GM23248 (cell line): ENCODE results near the gene HMMR. TPM values are rescaled to one million over a fixed set of nuclear protein-coding genes. Genes with fewer than 3 reads are reported as not detected.
"Not testable (repeated sequence)": the region's sequence is repeated elsewhere in the genome, so short reads cannot be mapped to it uniquely, and the experiment has no call there.

Source experiments
- DNase-seq: peaks from one replicate; pipeline ENCODE4 v3.0.0-alpha.2; 2015
- H2AFZ ChIP-seq: fragments of 200-600 bp; sonication (generic); 2 replicates; pipeline ENCODE4 v1.6.1; 2016; ENCODE audit warnings: antibody characterized with exemption
- H3F3A ChIP-seq: fragments of 200-600 bp; sonication (generic); 2 replicates; pipeline ENCODE4 v1.6.1; 2016; ENCODE audit warnings: mild to moderate bottlenecking, antibody characterized with exemption, mixed run types; ENCODE audit not compliant: insufficient read depth
- H3K27ac ChIP-seq: fragments of 200-600 bp; sonication (generic); 2 replicates; pipeline ENCODE4 v1.5.1; 2016; ENCODE audit warnings: mild to moderate bottlenecking
- H3K27me3 ChIP-seq: fragments of 200-600 bp; sonication (generic); replicated peaks from 2 replicates; pipeline ENCODE4 v1.6.1; 2016; ENCODE audit warnings: mild to moderate bottlenecking; ENCODE audit not compliant: insufficient read depth
- H3K36me3 ChIP-seq: fragments of 200-600 bp; sonication (generic); 2 replicates; pipeline ENCODE4 v1.6.1; 2016; ENCODE audit warnings: low read depth, mild to moderate bottlenecking
- H3K4me1 ChIP-seq: fragments of 200-600 bp; sonication (generic); 2 replicates; pipeline ENCODE4 v1.6.1; 2016; ENCODE audit warnings: mild to moderate bottlenecking; ENCODE audit not compliant: insufficient read depth
- H3K4me2 ChIP-seq: fragments of 200-600 bp; sonication (generic); one replicate; pipeline ENCODE4 v1.6.1; 2016; ENCODE audit warnings: mild to moderate bottlenecking; ENCODE audit not compliant: unreplicated experiment
- H3K4me3 ChIP-seq: fragments of 200-600 bp; sonication (generic); 2 replicates; pipeline ENCODE4 v1.5.1; 2016; ENCODE audit warnings: mild to moderate bottlenecking
- H3K79me2 ChIP-seq: fragments of 200-600 bp; sonication (generic); 2 replicates; pipeline ENCODE4 v1.6.1; 2016; ENCODE audit warnings: mild to moderate bottlenecking; ENCODE audit not compliant: insufficient read depth
- H3K9ac ChIP-seq: fragments of 200-600 bp; sonication (generic); 2 replicates; pipeline ENCODE4 v1.6.1; 2016; ENCODE audit warnings: mild to moderate bottlenecking
- H3K9me2 ChIP-seq: fragments of 200-600 bp; sonication (generic); 2 replicates; pipeline ENCODE4 v1.6.1; 2016; ENCODE audit warnings: mixed run types, mild to moderate bottlenecking, moderate library complexity; ENCODE audit not compliant: insufficient read depth
- H3K9me3 ChIP-seq: fragments of 200-600 bp; sonication (generic); one replicate; pipeline ENCODE4 v1.6.1; 2017; ENCODE audit warnings: low read depth
- H4K20me1 ChIP-seq: fragments of 200-600 bp; sonication (generic); 2 replicates; pipeline ENCODE4 v1.6.0; 2016; ENCODE audit not compliant: insufficient read depth
- EZH2 ChIP-seq: fragments of 200-600 bp; sonication (generic); IDR thresholded peaks from 2 replicates; pipeline ENCODE4 v1.6.1; 2018; ENCODE audit warnings: antibody characterized with exemption, mild to moderate bottlenecking; ENCODE audit not compliant: insufficient read depth, poor library complexity, severe bottlenecking
- EZH2phosphoT487 ChIP-seq: fragments of 200-600 bp; sonication (generic); IDR thresholded peaks from 2 replicates; pipeline ENCODE4 v1.6.1; 2018; ENCODE audit warnings: antibody characterized with exemption, moderate library complexity, mild to moderate bottlenecking, low read depth; ENCODE audit not compliant: insufficient read depth
- WGBS, 2 experiments: methylation state at CpG; one replicate each; pipeline ENCODE4 v1.1.6; 2015 to 2017; ENCODE audit warnings: low lambda C conversion rate in 2 of 2, low coverage in 1 of 2; ENCODE audit errors: missing lambda C conversion rate in 2 of 2; 5-methylcytosine and 5-hydroxymethylcytosine counted together
- in situ Hi-C: fragments of 300-500 bp; cut with MboI; formaldehyde crosslinking; loops from 2 replicates; pipeline ENCODE4 v1.15.0; 2020
- polyA plus RNA-seq: library from polyadenylated mRNA; unstranded; fragments of >200 nt; fragmentation: Nextera tagmentation; extraction: Ambion mirVana; gene quantifications from 2 replicates; pipeline ENCODE4 v1.2.1, GENCODE V29; 2016
- total RNA-seq: library from RNA; depleted of rRNA; stranded (reverse); fragments of >200 nt; shearing (Covaris generic); gene quantifications from 2 replicates; pipeline ENCODE4 v1.2.3, GENCODE V29; 2014; rRNA removed

HMMR gene, protein sequence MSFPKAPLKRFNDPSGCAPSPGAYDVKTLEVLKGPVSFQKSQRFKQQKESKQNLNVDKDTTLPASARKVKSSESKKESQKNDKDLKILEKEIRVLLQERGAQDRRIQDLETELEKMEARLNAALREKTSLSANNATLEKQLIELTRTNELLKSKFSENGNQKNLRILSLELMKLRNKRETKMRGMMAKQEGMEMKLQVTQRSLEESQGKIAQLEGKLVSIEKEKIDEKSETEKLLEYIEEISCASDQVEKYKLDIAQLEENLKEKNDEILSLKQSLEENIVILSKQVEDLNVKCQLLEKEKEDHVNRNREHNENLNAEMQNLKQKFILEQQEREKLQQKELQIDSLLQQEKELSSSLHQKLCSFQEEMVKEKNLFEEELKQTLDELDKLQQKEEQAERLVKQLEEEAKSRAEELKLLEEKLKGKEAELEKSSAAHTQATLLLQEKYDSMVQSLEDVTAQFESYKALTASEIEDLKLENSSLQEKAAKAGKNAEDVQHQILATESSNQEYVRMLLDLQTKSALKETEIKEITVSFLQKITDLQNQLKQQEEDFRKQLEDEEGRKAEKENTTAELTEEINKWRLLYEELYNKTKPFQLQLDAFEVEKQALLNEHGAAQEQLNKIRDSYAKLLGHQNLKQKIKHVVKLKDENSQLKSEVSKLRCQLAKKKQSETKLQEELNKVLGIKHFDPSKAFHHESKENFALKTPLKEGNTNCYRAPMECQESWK
- 10.7 and 13.9 TPM in 2 replicates for total RNA-seq
- polyA plus RNA-seq, result 16.4 and 16.8 TPM in 2 replicates

DNA sequence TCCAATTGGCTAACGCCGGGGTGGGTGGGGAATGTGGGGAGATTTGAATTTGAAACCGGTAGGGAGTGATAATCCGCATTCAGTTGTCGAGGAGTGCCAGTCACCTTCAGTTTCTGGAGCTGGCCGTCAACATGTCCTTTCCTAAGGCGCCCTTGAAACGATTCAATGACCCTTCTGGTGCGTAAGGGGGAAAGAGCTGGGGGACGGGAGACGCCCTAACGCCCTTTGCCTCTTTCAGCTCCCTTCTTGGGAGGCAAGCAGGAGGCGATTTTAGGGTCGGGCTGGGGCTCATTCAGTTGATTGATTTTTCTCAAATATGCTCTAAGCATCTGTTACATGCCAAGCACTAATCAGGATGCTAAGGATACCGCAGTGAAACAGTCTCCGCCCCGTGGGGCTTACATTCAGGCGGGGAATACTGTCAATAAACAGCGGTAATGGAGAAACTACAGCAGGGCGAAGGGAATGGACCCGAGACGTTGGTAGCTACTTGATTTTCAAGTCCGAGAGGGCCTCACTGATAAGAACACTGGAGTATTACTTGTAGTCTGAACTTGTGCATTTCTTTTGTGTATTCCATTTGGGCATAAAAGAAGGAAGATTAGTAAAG, at the start of gene HMMR:
TSS of gene HMMR (plus strand) at position 71 of the 610 bp plus-strand sequence. CDS start at position 132, 61 bp downstream.
- H3K36me3 ChIP-seq, result no peaks in the 10 kb centered on the region
- no peaks in the 10 kb centered on the region for H3K9me3 ChIP-seq
- peak within 1 kb of the TSS; percentile 94 for H3K4me2 ChIP-seq
- no peak for TF ChIP-seq EZH2
- TF ChIP-seq EZH2phosphoT487, result no peak
- peak within 1 kb of the TSS; percentile 97 for H2AFZ ChIP-seq
- peak within 1 kb of the TSS; percentile 92 for H3K9ac ChIP-seq
- peak within 1 kb of the TSS; percentile 97 for H3K27ac ChIP-seq
- no peaks in the 10 kb centered on the region for H3K27me3 ChIP-seq
- H3K79me2 ChIP-seq, result peaks cover 54% of the 10 kb centered on the region
- H3K4me3 ChIP-seq, result peak within 1 kb of the TSS; percentile 85
- DNase-seq, result peak; percentile 59
- peaks cover 23% of the 10 kb centered on the region for H3K4me1 ChIP-seq
- in situ Hi-C loops, result no loop called here
- peaks cover 34% of the 10 kb centered on the region for H3F3A ChIP-seq
- no peaks in the 10 kb centered on the region for H3K9me2 ChIP-seq
- no peaks in the 10 kb centered on the region for H4K20me1 ChIP-seq
- 0 to 1% methylated on average over 18 to 23 of the region's 23 CpGs for WGBS, 2 experiments

GRCh38 chr5:163415673-163416072, 44.8 kb upstream of the HMMR start:
- H3K9ac ChIP-seq, in situ Hi-C loops: not testable (repeated sequence)
- WGBS, 2 experiments, result 19 to 21% methylated on average over 13 to 15 of the region's 15 CpGs

DNA sequence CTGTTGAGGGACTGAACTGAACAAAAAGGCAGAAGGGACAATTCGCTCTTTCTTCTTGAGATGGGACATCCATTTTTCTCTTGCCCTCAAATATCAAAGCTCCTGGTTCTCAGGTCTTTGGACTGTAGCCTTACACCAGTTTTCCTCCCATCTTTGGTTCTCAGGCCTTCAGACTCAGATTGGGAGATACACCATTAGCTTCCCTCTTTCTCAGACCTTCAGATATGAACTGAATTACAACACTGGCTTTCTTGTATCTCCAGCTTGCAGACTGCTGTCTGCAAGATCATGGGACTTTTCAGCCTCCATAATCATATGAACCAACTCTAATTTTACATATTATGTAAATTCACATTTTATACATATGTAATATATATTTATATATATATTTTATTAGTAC, 35.6 kb upstream of the HMMR start:
- Histone ChIP-seq H3K9ac (no peak overlapping the region), H3K79me2 (no peaks in the 10 kb centered on the region), H3K27ac (no peak overlapping the region), H3K4me1 (no peaks in the 10 kb centered on the region), H3F3A (no peaks in the 10 kb centered on the region), H3K27me3 (no peaks in the 10 kb centered on the region), H2AFZ (no peak overlapping the region), H3K9me2 (no peaks in the 10 kb centered on the region), H3K36me3 (no peaks in the 10 kb centered on the region), H3K4me3 (no peak overlapping the region), H3K9me3 (no peaks in the 10 kb centered on the region), H3K4me2 (no peak overlapping the region), H4K20me1 (no peaks in the 10 kb centered on the region)
- 78% methylated on average over 1 of the region's 1 CpG for WGBS, 2 experiments
- in situ Hi-C loops, result no loop called here
- no peak for TF ChIP-seq EZH2phosphoT487
- TF ChIP-seq EZH2, result no peak
- DNase-seq, result no peak

More at GRCh38 chr5:163415673-163416072, 44.8 kb upstream of the HMMR start:
- not testable (repeated sequence) for H3K9me3 ChIP-seq, H3K9me2 ChIP-seq, H3K4me1 ChIP-seq, H2AFZ ChIP-seq, DNase-seq, H3K27ac ChIP-seq, H4K20me1 ChIP-seq, H3K36me3 ChIP-seq, H3K4me2 ChIP-seq, H3K79me2 ChIP-seq, H3F3A ChIP-seq, H3K4me3 ChIP-seq
- H3K27me3 ChIP-seq, result peaks cover 13% of the 10 kb centered on the region; the same call in 1 of the 2 replicates

GRCh38 chr5:163426128-163426527, 34.3 kb upstream of the HMMR start:
- H3K9ac ChIP-seq, DNase-seq, in situ Hi-C loops, H2AFZ ChIP-seq, H4K20me1 ChIP-seq, H3K9me3 ChIP-seq, H3K27me3 ChIP-seq, H3K79me2 ChIP-seq, H3K36me3 ChIP-seq, H3K4me3 ChIP-seq, H3K27ac ChIP-seq, H3K4me2 ChIP-seq, H3F3A ChIP-seq, H3K9me2 ChIP-seq, H3K4me1 ChIP-seq: not testable (repeated sequence)
- WGBS, 2 experiments, result 42 to 45% methylated on average over 4 of the region's 4 CpGs
